GM12878 (cell line): ENCODE data around the gene SERBP1.

Experiments
- BHLHE40 ChIP-seq, 2 experiments: fragments of 450-650 bp in 1 of 2; IDR thresholded peaks; 2 replicates each; pipeline ENCODE4 v1.6.1; 2011 to 2017; ENCODE audit warnings: low read depth in 2 of 2, borderline replicate concordance in 1 of 2, improper control_type of control experiment in 1 of 2, low read length in 1 of 2, mild to moderate bottlenecking in 1 of 2
- CTCF ChIP-seq, 3 experiments: IDR thresholded peaks in 2 of 3; conservative IDR thresholded peaks in 1 of 3; 2 replicates each; pipeline ENCODE4 v1.5.1; 2011; ENCODE audit warnings: low read depth in 3 of 3, low read length in 3 of 3, mild to moderate bottlenecking in 3 of 3, control low read depth in 2 of 3, moderate library complexity in 2 of 3, inconsistent platforms in 1 of 3, mixed read lengths in 1 of 3; ENCODE audit not compliant: control insufficient read depth in 2 of 3, insufficient read depth in 1 of 3; ENCODE audit errors: extremely low read depth in 1 of 3
- EZH2 ChIP-seq: IDR thresholded peaks from 2 replicates; pipeline ENCODE4 v1.6.1; 2012; ENCODE audit warnings: low read depth, mild to moderate bottlenecking, control low read depth, inconsistent platforms, low read length, borderline replicate concordance; ENCODE audit not compliant: control insufficient read depth
- NR2C2 ChIP-seq: IDR thresholded peaks from 2 replicates; pipeline ENCODE4 v1.6.1; 2011; ENCODE audit warnings: borderline replicate concordance, low read depth; ENCODE audit not compliant: control insufficient read depth, insufficient read length
- NRF1 ChIP-seq: conservative IDR thresholded peaks from 2 replicates; pipeline ENCODE4 v1.6.1; 2011; ENCODE audit warnings: mild to moderate bottlenecking, low read depth, low read length, improper control_type of control experiment
- PBX3 ChIP-seq: IDR thresholded peaks from 2 replicates; pipeline ENCODE4 v1.6.1; 2011; ENCODE audit warnings: mild to moderate bottlenecking, low read depth, low read length, moderate library complexity; ENCODE audit not compliant: insufficient replicate concordance
- POLR2A ChIP-seq: IDR thresholded peaks from 2 replicates; pipeline ENCODE4 v1.6.1; 2011; ENCODE audit warnings: low read depth, mild to moderate bottlenecking, low read length

- TF ChIP-seq POLR2A (no peak), CTCF (IDR thresholded peaks at IDR 0.05 in 2 of 3, conservative IDR thresholded peaks at IDR 0.05 in 1 of 3; ENCODE audit: control insufficient read depth in 2 of 3, extremely low read depth in 1 of 3, insufficient read depth in 1 of 3, low read depth in 3 of 3, low read length in 3 of 3) (no peak), NRF1 (no peak), BHLHE40 (IDR thresholded peaks at IDR 0.05; ENCODE audit: borderline replicate concordance in 1 of 2, low read depth in 2 of 2, low read length in 1 of 2) (no peak), NR2C2 (no peak), EZH2 (no peak), PBX3 (no peak)
These were observed 30.8 kb downstream of the SERBP1 start for GRCh38 chr1:67399199-67399993.
